Bronchial epithelial cell (primary cell): ENCODE results near the gene CACNA1G. TPM values are rescaled to one million over a fixed set of nuclear protein-coding genes. Genes with fewer than 3 reads are reported as not detected.

Experiments used
- DNase-seq: peaks from one replicate; pipeline ENCODE4 v3.0.0-alpha.2; 2010; ENCODE audit warnings: low read depth
- FAIRE-seq: peaks from 2 replicates; lab custom pipeline; 2011; peaks lifted over from hg19 to GRCh38; lab: Jason Lieb, UNC
- H3K27me3 ChIP-seq: 2 replicates; pipeline ENCODE4 v1.5.1; 2011; ENCODE audit warnings: low read length; ENCODE audit not compliant: control insufficient read depth, insufficient read depth
- H3K36me3 ChIP-seq: 2 replicates; pipeline ENCODE4 v1.5.1; 2011; ENCODE audit warnings: low read length; ENCODE audit not compliant: control insufficient read depth, insufficient read depth
- H3K4me3 ChIP-seq: 2 replicates; pipeline ENCODE4 v1.5.1; 2011; ENCODE audit warnings: mild to moderate bottlenecking, low read depth, low read length, control low read depth
- total RNA-seq: library from RNA; depleted of rRNA; stranded (reverse); fragments of >200 nt; gene quantifications from 2 replicates; pipeline ENCODE4 v1.2.1, GENCODE V29; 2014
- TF ChIP-seq, protein P1 (sequence below): IDR thresholded peaks from 2 replicates; pipeline ENCODE4 v1.5.1; 2011; ENCODE audit warnings: mild to moderate bottlenecking, moderate library complexity, low read length, control low read depth, inconsistent platforms; ENCODE audit not compliant: insufficient read depth, severe bottlenecking

CACNA1G gene
- total RNA-seq, 1 donor from 2014 or later, result not detected

DNA sequence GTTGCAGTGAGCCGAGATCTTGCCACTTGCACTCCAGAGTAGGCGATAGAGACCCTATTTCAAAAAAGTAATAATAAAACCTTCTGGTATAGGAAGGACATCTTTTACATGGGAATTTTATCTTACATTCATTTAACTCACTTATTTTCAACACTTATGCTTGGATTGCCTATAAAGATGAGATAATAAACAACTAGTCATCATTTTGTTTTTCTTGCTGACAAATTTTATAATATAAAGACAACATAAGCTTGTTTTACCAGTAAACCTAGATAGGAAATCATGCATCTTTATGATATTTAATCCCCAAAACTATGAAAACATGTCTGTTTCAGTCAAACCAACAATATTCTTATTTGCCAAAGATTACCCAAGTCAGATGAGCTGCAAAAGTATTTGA is 91.1 kb downstream of the CACNA1G start:
- no peak for DNase-seq
- TF ChIP-seq, protein P1, sequence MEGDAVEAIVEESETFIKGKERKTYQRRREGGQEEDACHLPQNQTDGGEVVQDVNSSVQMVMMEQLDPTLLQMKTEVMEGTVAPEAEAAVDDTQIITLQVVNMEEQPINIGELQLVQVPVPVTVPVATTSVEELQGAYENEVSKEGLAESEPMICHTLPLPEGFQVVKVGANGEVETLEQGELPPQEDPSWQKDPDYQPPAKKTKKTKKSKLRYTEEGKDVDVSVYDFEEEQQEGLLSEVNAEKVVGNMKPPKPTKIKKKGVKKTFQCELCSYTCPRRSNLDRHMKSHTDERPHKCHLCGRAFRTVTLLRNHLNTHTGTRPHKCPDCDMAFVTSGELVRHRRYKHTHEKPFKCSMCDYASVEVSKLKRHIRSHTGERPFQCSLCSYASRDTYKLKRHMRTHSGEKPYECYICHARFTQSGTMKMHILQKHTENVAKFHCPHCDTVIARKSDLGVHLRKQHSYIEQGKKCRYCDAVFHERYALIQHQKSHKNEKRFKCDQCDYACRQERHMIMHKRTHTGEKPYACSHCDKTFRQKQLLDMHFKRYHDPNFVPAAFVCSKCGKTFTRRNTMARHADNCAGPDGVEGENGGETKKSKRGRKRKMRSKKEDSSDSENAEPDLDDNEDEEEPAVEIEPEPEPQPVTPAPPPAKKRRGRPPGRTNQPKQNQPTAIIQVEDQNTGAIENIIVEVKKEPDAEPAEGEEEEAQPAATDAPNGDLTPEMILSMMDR, result no peak
- Histone ChIP-seq H3K4me3 (no peak overlapping the region), H3K36me3 (no peaks in the 10 kb centered on the region), H3K27me3 (no peaks in the 10 kb centered on the region)
- no peak for FAIRE-seq

GRCh38 chr17:50653738-50654137 is 93.2 kb downstream of the CACNA1G start:
- TF ChIP-seq, protein P1, result no peak
- no peak for DNase-seq
- no peak overlapping the region for H3K4me3 ChIP-seq
- peaks cover 2% of the 10 kb centered on the region for H3K36me3 ChIP-seq
- H3K27me3 ChIP-seq, result no peaks in the 10 kb centered on the region
- FAIRE-seq, result no peak

DNA sequence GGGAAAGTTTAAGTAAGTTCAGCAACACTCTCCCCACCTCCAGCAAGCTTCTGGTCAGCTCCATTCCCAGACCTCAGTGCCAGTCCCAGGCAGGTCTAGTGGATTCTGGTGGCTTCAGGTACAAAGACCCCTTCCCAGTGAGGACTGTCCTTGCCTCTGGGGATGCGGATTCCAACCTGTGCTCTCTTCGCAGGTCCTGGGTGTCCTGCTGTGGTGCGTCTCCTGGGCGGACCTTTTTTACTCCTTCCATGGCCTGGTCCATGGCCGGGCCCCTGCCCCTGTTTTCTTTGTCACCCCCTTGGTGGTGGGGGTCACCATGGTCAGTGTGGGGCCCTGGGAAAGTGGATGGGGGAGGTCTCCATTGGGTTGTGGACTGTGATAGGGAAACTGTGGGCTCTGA is 96.0 kb downstream of the CACNA1G start:
- FAIRE-seq, result no peak

DNA sequence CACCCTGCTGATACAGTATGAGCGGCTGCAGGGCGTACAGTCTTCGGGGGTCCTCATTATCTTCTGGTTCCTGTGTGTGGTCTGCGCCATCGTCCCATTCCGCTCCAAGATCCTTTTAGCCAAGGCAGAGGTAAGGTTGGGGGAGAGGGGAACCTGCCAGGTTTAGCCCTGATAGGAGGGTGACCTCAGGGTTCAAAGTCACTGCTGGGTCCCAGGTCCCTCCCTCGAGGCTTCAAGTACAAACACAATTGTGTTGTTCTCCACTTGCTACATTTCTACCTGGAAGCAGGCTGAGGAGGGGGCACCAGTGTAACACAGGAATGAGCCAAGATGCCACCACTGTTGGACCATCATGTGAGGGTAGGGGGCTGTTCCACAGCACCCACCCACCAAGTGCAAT is 96.5 kb downstream of the CACNA1G start:
- no peak for FAIRE-seq
- TF ChIP-seq, protein P1, result no peak

More for the DNA sequence above, 96.0 kb downstream of the CACNA1G start:
- TF ChIP-seq, protein P1, result no peak
- no peak overlapping the region for H3K4me3 ChIP-seq
- DNase-seq, result no peak
- peaks cover 2% of the 10 kb centered on the region for H3K36me3 ChIP-seq
- H3K27me3 ChIP-seq, result no peaks in the 10 kb centered on the region

GRCh38 chr17:50657627-50658026 is 97.1 kb downstream of the CACNA1G start:
- no peak for DNase-seq
- H3K36me3 ChIP-seq, result peaks cover 2% of the 10 kb centered on the region
- TF ChIP-seq, protein P1, result no peak
- H3K27me3 ChIP-seq, result no peaks in the 10 kb centered on the region
- FAIRE-seq, result no peak
- H3K4me3 ChIP-seq, result no peak overlapping the region

More for the DNA sequence above, 96.5 kb downstream of the CACNA1G start:
- Histone ChIP-seq H3K27me3 (no peaks in the 10 kb centered on the region), H3K4me3 (no peak overlapping the region), H3K36me3 (peaks cover 2% of the 10 kb centered on the region)
- DNase-seq, result no peak

DNA sequence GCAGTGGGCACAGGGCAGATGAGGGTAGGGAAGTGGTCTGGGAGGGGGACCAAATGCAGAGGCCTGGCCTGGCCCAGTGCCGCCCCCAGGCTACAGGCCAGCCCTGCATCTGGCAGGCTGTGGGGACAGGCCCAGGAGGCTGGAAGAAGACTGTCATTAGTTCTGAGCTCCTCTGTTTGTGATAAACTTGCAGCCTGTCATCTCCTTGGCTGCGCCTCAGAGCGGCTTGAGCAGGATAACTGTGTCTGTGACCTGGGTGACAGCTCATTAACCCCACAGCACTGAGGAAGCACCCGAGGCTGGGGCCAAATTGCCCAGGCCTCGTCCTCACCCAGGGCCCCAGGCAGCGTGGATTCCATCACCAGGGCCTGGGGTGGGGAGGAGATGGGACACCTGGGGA is 98.1 kb downstream of the CACNA1G start:
- FAIRE-seq, result no peak
- DNase-seq, result no peak
- TF ChIP-seq, protein P1, result no peak
- Histone ChIP-seq H3K36me3 (peaks cover 2% of the 10 kb centered on the region), H3K4me3 (no peak overlapping the region), H3K27me3 (no peaks in the 10 kb centered on the region)
